ENCODE results near the gene SATB1. TPM values are rescaled to one million over a fixed set of nuclear protein-coding genes. Genes with fewer than 3 reads are reported as not detected.

SATB1 gene
- total RNA-seq, 4 donors from 2014 or later = 27.7 to 85.3 (median 67.1) TPM

DNA sequence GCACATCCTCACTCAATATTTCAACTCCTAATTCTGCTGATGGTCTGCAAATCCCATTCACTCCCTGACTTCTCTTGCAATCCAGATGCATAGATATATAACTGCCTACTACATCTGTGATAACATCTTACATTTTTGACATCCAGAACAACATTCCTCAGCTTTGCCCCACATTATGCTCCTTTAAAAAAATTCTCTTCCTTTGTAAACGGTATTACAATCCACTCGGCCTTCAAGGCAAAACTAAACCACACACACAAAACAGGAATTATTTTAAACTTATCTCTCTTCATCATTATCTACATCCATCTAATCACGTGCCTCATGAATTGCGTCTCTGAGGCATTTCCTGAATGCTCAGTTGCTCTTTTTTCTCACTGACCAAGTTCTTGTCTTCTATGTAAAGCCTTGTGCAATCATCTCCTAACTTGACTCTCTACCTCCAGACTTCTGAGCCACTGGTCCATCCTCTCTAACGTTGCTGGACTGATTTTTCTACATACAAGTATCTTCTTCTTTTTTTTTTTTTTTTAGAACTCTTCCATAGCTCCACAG, 117.0 kb downstream of the SATB1 start:
- DNase-seq = no peak
- H3K27ac ChIP-seq = no peak overlapping the region
- H3K4me3 ChIP-seq = no peak overlapping the region
- TF ChIP-seq POLR2AphosphoS5 (IDR thresholded peaks at IDR 0.05) (no peak), EP300 (IDR thresholded peaks at IDR 0.05; ENCODE audit: low read depth) (no peak), POLR2A (IDR thresholded peaks at IDR 0.05) (no peak)
- TF ChIP-seq, protein P1, sequence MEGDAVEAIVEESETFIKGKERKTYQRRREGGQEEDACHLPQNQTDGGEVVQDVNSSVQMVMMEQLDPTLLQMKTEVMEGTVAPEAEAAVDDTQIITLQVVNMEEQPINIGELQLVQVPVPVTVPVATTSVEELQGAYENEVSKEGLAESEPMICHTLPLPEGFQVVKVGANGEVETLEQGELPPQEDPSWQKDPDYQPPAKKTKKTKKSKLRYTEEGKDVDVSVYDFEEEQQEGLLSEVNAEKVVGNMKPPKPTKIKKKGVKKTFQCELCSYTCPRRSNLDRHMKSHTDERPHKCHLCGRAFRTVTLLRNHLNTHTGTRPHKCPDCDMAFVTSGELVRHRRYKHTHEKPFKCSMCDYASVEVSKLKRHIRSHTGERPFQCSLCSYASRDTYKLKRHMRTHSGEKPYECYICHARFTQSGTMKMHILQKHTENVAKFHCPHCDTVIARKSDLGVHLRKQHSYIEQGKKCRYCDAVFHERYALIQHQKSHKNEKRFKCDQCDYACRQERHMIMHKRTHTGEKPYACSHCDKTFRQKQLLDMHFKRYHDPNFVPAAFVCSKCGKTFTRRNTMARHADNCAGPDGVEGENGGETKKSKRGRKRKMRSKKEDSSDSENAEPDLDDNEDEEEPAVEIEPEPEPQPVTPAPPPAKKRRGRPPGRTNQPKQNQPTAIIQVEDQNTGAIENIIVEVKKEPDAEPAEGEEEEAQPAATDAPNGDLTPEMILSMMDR (IDR thresholded peaks at IDR 0.05) = no peak
- H3K36me3 ChIP-seq = no peaks in the 10 kb centered on the region
- H3K27me3 ChIP-seq = no peaks in the 10 kb centered on the region
- H3K9me3 ChIP-seq = no peaks in the 10 kb centered on the region
- no peaks in the 10 kb centered on the region for H3K4me1 ChIP-seq
- WGBS, 2 donors (ENCODE audit: low coverage in 1 of 2) = 65 to 66% methylated on average over 5 of the region's 5 CpGs
- in situ Hi-C loops (cut with MboI; ENCODE audit: low pct_ligation_motif_present in 1 of 4, low pct_unique_long_range_greater_than_20kb in 1 of 4, low sequenced_read_pairs in 3 of 4) (no loop called here), intact Hi-C loops (cut with DNase I; ENCODE audit: low total_unique reads) (no loop called here)

DNA sequence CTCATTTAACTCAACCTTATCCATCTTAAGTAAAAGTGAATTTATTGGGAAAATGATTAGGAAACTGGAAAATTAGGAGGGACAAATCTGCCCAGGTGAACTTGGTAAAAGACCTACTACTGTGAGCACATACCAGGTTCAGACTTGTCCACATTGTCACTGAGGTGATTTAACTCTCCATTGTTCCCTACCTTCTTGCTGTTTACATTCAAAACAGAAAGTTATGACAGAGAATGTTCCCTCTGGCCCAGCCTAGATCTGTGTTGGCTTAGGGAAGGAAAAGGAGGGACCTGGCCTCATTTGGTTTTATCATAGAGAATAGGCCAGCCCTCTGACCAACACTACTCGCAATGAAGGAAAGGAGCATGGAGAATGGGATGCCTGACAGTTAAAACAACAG, 117.6 kb downstream of the SATB1 start:
- WGBS, 2 donors (ENCODE audit: low coverage in 1 of 2) = 60 to 93% methylated on average over 1 of the region's 1 CpG
- intact Hi-C loops (cut with DNase I; ENCODE audit: low total_unique reads) = no loop called here

DNA sequence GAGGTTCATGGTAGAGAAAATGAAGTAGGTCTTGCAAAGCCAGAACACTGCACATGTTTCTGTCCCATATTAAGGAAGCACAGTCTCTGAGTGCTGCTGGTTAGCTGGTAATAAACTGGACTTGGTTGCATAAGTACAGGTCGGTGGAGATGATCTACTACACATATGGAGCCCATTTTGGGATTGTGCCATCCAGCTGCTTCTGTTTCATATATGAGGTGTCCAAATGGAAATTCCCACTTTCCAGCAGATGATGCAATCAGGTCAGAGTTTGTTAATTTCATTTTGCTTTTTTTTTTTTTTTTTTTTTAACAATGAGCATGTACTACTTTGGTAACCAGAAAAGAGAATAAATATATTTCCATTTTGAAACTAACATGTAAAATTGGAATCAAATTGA, 122.6 kb downstream of the SATB1 start:
- Histone ChIP-seq H3K4me1 (no peaks in the 10 kb centered on the region), H3K27me3 (no peaks in the 10 kb centered on the region), H3K27ac (no peak overlapping the region), H3K36me3 (no peaks in the 10 kb centered on the region), H3K9me3 (peaks cover 0 to 2% of the 10 kb centered on the region in 2 donors), H3K4me3 (no peak overlapping the region)
- TF ChIP-seq, protein P1 (IDR thresholded peaks at IDR 0.05) = no peak
- TF ChIP-seq POLR2AphosphoS5 (IDR thresholded peaks at IDR 0.05) (no peak), POLR2A (IDR thresholded peaks at IDR 0.05) (no peak), EP300 (IDR thresholded peaks at IDR 0.05; ENCODE audit: low read depth) (no peak)
- intact Hi-C loops (cut with DNase I; ENCODE audit: low total_unique reads) (no loop called here), in situ Hi-C loops (cut with MboI; ENCODE audit: low pct_ligation_motif_present in 1 of 4, low pct_unique_long_range_greater_than_20kb in 1 of 4, low sequenced_read_pairs in 3 of 4) (no loop called here)
- peak; percentile 7 for DNase-seq
- WGBS, 2 donors (ENCODE audit: low coverage in 1 of 2) = 67 to 100% methylated on average over 1 of the region's 1 CpG

More for the DNA sequence above, 117.6 kb downstream of the SATB1 start:
- H3K4me3 ChIP-seq = no peak overlapping the region
- DNase-seq = no peak
- H3K27me3 ChIP-seq = no peaks in the 10 kb centered on the region
- TF ChIP-seq POLR2A (IDR thresholded peaks at IDR 0.05) = no peak
- no peak for TF ChIP-seq EP300 (IDR thresholded peaks at IDR 0.05; ENCODE audit: low read depth)
- TF ChIP-seq POLR2AphosphoS5 (IDR thresholded peaks at IDR 0.05) = no peak
- TF ChIP-seq, protein P1 (IDR thresholded peaks at IDR 0.05) = no peak
- in situ Hi-C loops (cut with MboI; ENCODE audit: low pct_ligation_motif_present in 1 of 4, low pct_unique_long_range_greater_than_20kb in 1 of 4, low sequenced_read_pairs in 3 of 4) = no loop called here
- H3K27ac ChIP-seq = no peak overlapping the region
- H3K36me3 ChIP-seq = no peaks in the 10 kb centered on the region
- H3K9me3 ChIP-seq = no peaks in the 10 kb centered on the region
- no peaks in the 10 kb centered on the region for H3K4me1 ChIP-seq

DNA sequence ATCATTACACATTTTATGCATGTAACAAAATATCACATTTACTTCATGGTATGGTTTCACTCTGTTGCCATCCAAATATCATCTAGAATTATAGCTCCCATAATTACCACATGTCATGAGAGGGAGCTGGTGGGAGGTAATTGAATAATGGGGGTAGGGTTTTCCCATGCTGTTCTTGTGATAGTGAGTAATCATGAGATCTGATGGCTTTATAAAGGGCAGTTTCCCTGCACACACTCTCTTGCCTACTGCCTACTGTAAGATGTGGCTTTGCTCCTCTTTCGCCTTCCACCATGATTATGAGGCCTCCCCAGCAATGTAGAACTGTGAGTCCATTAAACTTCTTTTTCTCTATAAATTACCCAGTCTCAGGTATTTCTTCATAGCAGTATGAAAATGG, 123.4 kb downstream of the SATB1 start:
- Histone ChIP-seq H3K27me3 (no peaks in the 10 kb centered on the region), H3K4me1 (no peaks in the 10 kb centered on the region), H3K36me3 (no peaks in the 10 kb centered on the region), H3K4me3 (no peak overlapping the region), H3K27ac (no peak overlapping the region), H3K9me3 (peaks cover 2 to 10% of the 10 kb centered on the region in 2 donors)
- DNase-seq = no peak
- no peak for TF ChIP-seq POLR2A (IDR thresholded peaks at IDR 0.05)
- TF ChIP-seq, protein P1 (IDR thresholded peaks at IDR 0.05) = no peak
- intact Hi-C loops (cut with DNase I; ENCODE audit: low total_unique reads) = no loop called here
- WGBS, 2 donors (ENCODE audit: low coverage in 1 of 2) = 95 to 100% methylated on average over 1 of the region's 1 CpG
- in situ Hi-C loops (cut with MboI; ENCODE audit: low pct_ligation_motif_present in 1 of 4, low pct_unique_long_range_greater_than_20kb in 1 of 4, low sequenced_read_pairs in 3 of 4) = no loop called here

All from transverse colon (tissue), 4 donors.